HT1080 (cell line): ENCODE data around the gene KIF6. TPM values are rescaled to one million over a fixed set of nuclear protein-coding genes. Genes with fewer than 3 reads are reported as not detected.
A peak's percentile ranks its signal among the peaks of the same experiment; 100 is the strongest.

Source experiments
- DNase-seq: peaks from one replicate; pipeline ENCODE4 v3.0.0-alpha.2; 2015; ENCODE audit warnings: low read depth
- total RNA-seq: library from RNA; depleted of rRNA; stranded (reverse); fragments of >200 nt; shearing (Covaris generic); gene quantifications from 2 replicates; pipeline ENCODE4 v1.2.3, GENCODE V29; 2014

The KIF6 gene
- total RNA-seq, 1 experiment from 2014 or later, result 2.9 TPM

GRCh38 chr6:39387785-39388184, 337.4 kb downstream of the KIF6 start:
- DNase-seq, result peak; percentile 63

GRCh38 chr6:39386487-39386886, 338.7 kb downstream of the KIF6 start:
- DNase-seq, result no peak

- no peak for DNase-seq
These were observed 343.6 kb downstream of the KIF6 start for GRCh38 chr6:39381550-39382140.

- DNase-seq, result no peak
These were observed 344.2 kb downstream of the KIF6 start for GRCh38 chr6:39380837-39381549.

GRCh38 chr6:39378960-39379425, 346.2 kb downstream of the KIF6 start:
- no peak for DNase-seq

GRCh38 chr6:39378175-39378959, 346.8 kb downstream of the KIF6 start:
- DNase-seq, result no peak

GRCh38 chr6:39377539-39377950, 347.7 kb downstream of the KIF6 start:
- DNase-seq, result peak; percentile 66

- no peak for DNase-seq
These were observed 349.8 kb downstream of the KIF6 start for GRCh38 chr6:39375405-39375804.

GRCh38 chr6:39370390-39370789, 354.8 kb downstream of the KIF6 start:
- no peak for DNase-seq

GRCh38 chr6:39369987-39370386, 355.2 kb downstream of the KIF6 start:
- no peak for DNase-seq

- DNase-seq, result no peak
These were observed 357.5 kb downstream of the KIF6 start for GRCh38 chr6:39367700-39368099.

GRCh38 chr6:39366931-39367618, 358.1 kb downstream of the KIF6 start:
- DNase-seq, result no peak

GRCh38 chr6:39365281-39366074, 359.7 kb downstream of the KIF6 start:
- DNase-seq, result peak; percentile 74

GRCh38 chr6:39363280-39363679, 361.9 kb downstream of the KIF6 start:
- no peak for DNase-seq

- peak; percentile 35 for DNase-seq
These were observed 362.7 kb downstream of the KIF6 start for GRCh38 chr6:39362487-39362865.

- peak; percentile 55 for DNase-seq
These were observed 363.3 kb downstream of the KIF6 start for GRCh38 chr6:39361657-39362486.

- no peak for DNase-seq
These were observed 364.8 kb downstream of the KIF6 start for GRCh38 chr6:39360378-39360777.

- DNase-seq, result peak; percentile 49
These were observed 367.1 kb downstream of the KIF6 start for GRCh38 chr6:39357998-39358686.

- DNase-seq, result no peak
These were observed 371.4 kb downstream of the KIF6 start for GRCh38 chr6:39353698-39354315.
